H1 (cell line): ENCODE data around the gene LDHB. TPM values are rescaled to one million over a fixed set of nuclear protein-coding genes. Genes with fewer than 3 reads are reported as not detected.

ENCODE experiments used
- CTCF ChIA-PET: fragments of 300-600 bp; sonication (Branson Sonifier 250); formaldehyde crosslinking; loops from one replicate; lab custom pipeline; 2021; ENCODE audit not compliant: partially characterized antibody; lab: Charles Lee
- POLR2A ChIA-PET: fragments of 300-600 bp; sonication (Branson Sonifier 250); formaldehyde crosslinking; loops from one replicate; lab custom pipeline; 2021; ENCODE audit warnings: inconsistent platforms; ENCODE audit not compliant: partially characterized antibody; lab: Charles Lee
- DNase-seq, 2 experiments: peaks; one replicate each; pipeline versions ENCODE4 v3.0.0 to v3.0.0-alpha.2; 2010 to 2022; ENCODE audit warnings: low spot score in 2 of 2, low read depth in 1 of 2, mixed read lengths in 1 of 2
- FAIRE-seq: peaks from 2 replicates; lab custom pipeline; 2011; peaks lifted over from hg19 to GRCh38; lab: Jason Lieb, UNC
- H2AFZ ChIP-seq: 2 replicates; pipeline ENCODE4 v1.8.1; 2012; ENCODE audit warnings: low read length, inconsistent platforms
- H2AK5ac ChIP-seq: 2 replicates; pipeline ENCODE4 v1.6.1; 2013; ENCODE audit warnings: low read depth, low read length
- H2BK120ac ChIP-seq: replicated peaks from 2 replicates; pipeline ENCODE3; 2013; ENCODE audit warnings: low read depth, low read length, inconsistent platforms
- H2BK12ac ChIP-seq: 2 replicates; pipeline ENCODE4 v1.6.1; 2013; ENCODE audit warnings: low read depth, low read length
- H2BK15ac ChIP-seq: 2 replicates; pipeline ENCODE4 v1.6.1; 2013; ENCODE audit warnings: low read length
- H2BK20ac ChIP-seq: 2 replicates; pipeline ENCODE4 v1.6.1; 2013; ENCODE audit warnings: low read length
- H2BK5ac ChIP-seq: 2 replicates; pipeline ENCODE4 v1.6.1; 2013; ENCODE audit warnings: low read depth, low read length
- H3K14ac ChIP-seq: 2 replicates; pipeline ENCODE4 v1.6.1; 2013; ENCODE audit warnings: inconsistent platforms; ENCODE audit not compliant: insufficient read length
- H3K18ac ChIP-seq: 2 replicates; pipeline ENCODE4 v1.6.1; 2013; ENCODE audit warnings: low read length; ENCODE audit errors: extremely low read depth
- H3K23ac ChIP-seq: 2 replicates; pipeline ENCODE4 v1.6.1; 2013; ENCODE audit warnings: inconsistent platforms; ENCODE audit not compliant: insufficient read length
- H3K23me2 ChIP-seq: 2 replicates; pipeline ENCODE4 v1.6.1; 2013; ENCODE audit warnings: low read depth, low read length
- H3K27ac ChIP-seq: 2 replicates; pipeline ENCODE4 v1.6.1; 2011; ENCODE audit warnings: low read depth, low read length, inconsistent platforms
- H3K27me3 ChIP-seq, 4 experiments: replicated peaks in 1 of 4; 1 replicate in 1 of 4; 2 replicates in 3 of 4; pipeline versions ENCODE4 v1.6.1 to v1.8.1; 2011 to 2013; ENCODE audit warnings: low read length in 3 of 4, mild to moderate bottlenecking in 3 of 4, inconsistent platforms in 2 of 4, mixed read lengths in 2 of 4, moderate library complexity in 1 of 4; ENCODE audit not compliant: control insufficient read depth in 3 of 4, insufficient read depth in 3 of 4; ENCODE audit errors: extremely low read depth in 1 of 4
- H3K36me3 ChIP-seq, 4 experiments: 2 replicates each; pipeline versions ENCODE4 v1.6.1 to v1.8.1; 2011 to 2013; ENCODE audit warnings: mild to moderate bottlenecking in 4 of 4, low read length in 3 of 4, moderate library complexity in 2 of 4, control low read depth in 1 of 4, inconsistent platforms in 1 of 4; ENCODE audit not compliant: insufficient read depth in 4 of 4, control insufficient read depth in 2 of 4
- H3K4ac ChIP-seq: replicated peaks from 2 replicates; pipeline ENCODE3; 2013; ENCODE audit warnings: low read length, low read depth, mixed read lengths, inconsistent platforms; ENCODE audit not compliant: insufficient read length
- H3K4me1 ChIP-seq, 4 experiments: replicated peaks in 1 of 4; 1 replicate in 1 of 4; 2 replicates in 3 of 4; pipeline versions ENCODE4 v1.6.1 to v1.8.1; 2011 to 2013; ENCODE audit warnings: low read length in 3 of 4, inconsistent platforms in 2 of 4, mixed read lengths in 1 of 4; ENCODE audit not compliant: insufficient read depth in 4 of 4, control insufficient read depth in 3 of 4
- H3K4me2 ChIP-seq, 2 experiments: 2 replicates each; pipeline versions ENCODE4 v1.6.1 to v1.8.1; 2011 to 2013; ENCODE audit warnings: low read depth in 2 of 2, low read length in 2 of 2, control low read depth in 1 of 2, inconsistent platforms in 1 of 2, mild to moderate bottlenecking in 1 of 2; ENCODE audit not compliant: insufficient read depth in 1 of 2
- H3K4me3 ChIP-seq, 4 experiments: fragments of 200-600, 300-600 bp in 1 of 4; sonication (generic), shearing (Covaris generic), sonication (Bioruptor Twin) in 1 of 4; 2 replicates each; pipeline versions ENCODE4 v1.5.1 to v1.8.1; 2011 to 2016; ENCODE audit warnings: low read length in 4 of 4, low read depth in 3 of 4, control low read depth in 2 of 4, inconsistent platforms in 2 of 4, mild to moderate bottlenecking in 2 of 4, mixed read lengths in 1 of 4, moderate library complexity in 1 of 4; ENCODE audit not compliant: insufficient read depth in 2 of 4; ENCODE audit errors: extremely low read depth in 1 of 4
- H3K56ac ChIP-seq: replicated peaks from 2 replicates; pipeline ENCODE3; 2013; ENCODE audit warnings: low read depth, mild to moderate bottlenecking, mixed read lengths, low read length, inconsistent platforms; ENCODE audit not compliant: insufficient read length
- H3K79me1 ChIP-seq: 2 replicates; pipeline ENCODE4 v1.6.1; 2013; ENCODE audit warnings: low read depth, low read length, control low read depth
- H3K79me2 ChIP-seq, 2 experiments: 2 replicates each; pipeline versions ENCODE4 v1.6.1 to v1.8.1; 2012 to 2013; ENCODE audit warnings: low read length in 2 of 2, mild to moderate bottlenecking in 2 of 2, inconsistent platforms in 1 of 2; ENCODE audit not compliant: insufficient read depth in 2 of 2, control insufficient read depth in 1 of 2
- H3K9ac ChIP-seq, 4 experiments: replicated peaks in 1 of 4; 1 replicate in 1 of 4; 2 replicates in 3 of 4; pipeline versions ENCODE4 v1.6.1 to v1.8.1; 2011 to 2013; ENCODE audit warnings: low read depth in 3 of 4, low read length in 3 of 4, control low read depth in 2 of 4, mild to moderate bottlenecking in 2 of 4, moderate library complexity in 2 of 4, inconsistent platforms in 1 of 4; ENCODE audit errors: extremely low read depth in 1 of 4
- H3K9me3 ChIP-seq, 2 experiments: 2 replicates each; pipeline versions ENCODE4 v1.6.1 to v1.8.1; 2012 to 2013; ENCODE audit warnings: mild to moderate bottlenecking in 2 of 2, moderate library complexity in 2 of 2, control low read depth in 1 of 2, inconsistent platforms in 1 of 2, low read depth in 1 of 2, low read length in 1 of 2, mixed read lengths in 1 of 2; ENCODE audit not compliant: insufficient read depth in 2 of 2
- H4K20me1 ChIP-seq, 2 experiments: replicated peaks in 1 of 2; 2 replicates each; pipeline versions ENCODE3 to v1.8.1; 2011 to 2013; ENCODE audit warnings: inconsistent platforms in 2 of 2, low read length in 2 of 2, mild to moderate bottlenecking in 1 of 2; ENCODE audit not compliant: insufficient read depth in 2 of 2, control insufficient read depth in 1 of 2
- H4K5ac ChIP-seq: 2 replicates; pipeline ENCODE4 v1.6.1; 2013; ENCODE audit warnings: low read length, low read depth, mixed read lengths, inconsistent platforms; ENCODE audit not compliant: insufficient read length
- H4K8ac ChIP-seq: 2 replicates; pipeline ENCODE4 v1.8.0; 2013; ENCODE audit warnings: mild to moderate bottlenecking, moderate library complexity, low read length, inconsistent platforms; ENCODE audit not compliant: insufficient read depth; ENCODE audit errors: extremely low read depth
- H4K91ac ChIP-seq: replicated peaks from 2 replicates; pipeline ENCODE3; 2013; ENCODE audit warnings: low read length, mixed read lengths, inconsistent platforms; ENCODE audit not compliant: insufficient read length
- BCL11A ChIP-seq, 2 experiments: IDR thresholded peaks; one replicate each; pipeline ENCODE4 v1.6.1; 2011; ENCODE audit warnings: low read depth in 2 of 2, low read length in 2 of 2, mild to moderate bottlenecking in 2 of 2
- CBX5 ChIP-seq: fragments of 300-800, 300-1000 bp; sonication (generic); IDR thresholded peaks from 2 replicates; pipeline ENCODE4 v1.7.1; 2016; ENCODE audit warnings: antibody characterized with exemption, low read length, low read depth
- CHD2 ChIP-seq: IDR thresholded peaks from 2 replicates; pipeline ENCODE4 v1.6.1; 2012; ENCODE audit warnings: low read length, improper control_type of control experiment
- EZH2 ChIP-seq: fragments of 200-600 bp; sonication (generic); IDR thresholded peaks from 2 replicates; pipeline ENCODE4 v1.7.1; 2012; ENCODE audit warnings: low read depth, mild to moderate bottlenecking, moderate library complexity, low read length, inconsistent platforms; ENCODE audit not compliant: severe bottlenecking
- HDAC2 ChIP-seq, 2 experiments: fragments of 300-600 bp in 1 of 2; sonication (generic) in 1 of 2; IDR thresholded peaks; 2 replicates each; pipeline ENCODE4 v1.6.1; 2011 to 2012; ENCODE audit warnings: low read depth in 2 of 2, low read length in 2 of 2, mild to moderate bottlenecking in 2 of 2, moderate library complexity in 2 of 2, borderline replicate concordance in 1 of 2, inconsistent platforms in 1 of 2
- JUND ChIP-seq: IDR thresholded peaks from 2 replicates; pipeline ENCODE4 v1.6.1; 2011; ENCODE audit warnings: mild to moderate bottlenecking, improper control_type of control experiment, low read length
- MAFK ChIP-seq: IDR thresholded peaks from 2 replicates; pipeline ENCODE4 v1.6.1; 2012; ENCODE audit warnings: low read depth, mild to moderate bottlenecking, improper control_type of control experiment, low read length
- SAP30 ChIP-seq: fragments of 300-600 bp; sonication (generic); IDR thresholded peaks from 2 replicates; pipeline ENCODE4 v1.7.1; 2012; ENCODE audit warnings: low read length, moderate library complexity, mild to moderate bottlenecking, inconsistent platforms; ENCODE audit not compliant: insufficient read depth, insufficient replicate concordance
- TAF1 ChIP-seq: IDR thresholded peaks from 2 replicates; pipeline ENCODE4 v1.6.1; 2011; ENCODE audit warnings: mild to moderate bottlenecking, low read depth, low read length
- TAF7 ChIP-seq: optimal IDR thresholded peaks from 2 replicates; pipeline ENCODE3; 2011; ENCODE audit warnings: low read depth, mild to moderate bottlenecking, inconsistent platforms, low read length, moderate library complexity, borderline replicate concordance
- WGBS, 2 experiments: shearing (Covaris generic) in 1 of 2; methylation state at CpG; one replicate each; pipeline versions ENCODE4 v1.1.6 to v1.1.7; 2013 to 2015; ENCODE audit warnings: low lambda C conversion rate in 2 of 2, mixed read lengths in 2 of 2, inconsistent platforms in 1 of 2, low coverage in 1 of 2, missing lambda C conversion rate in 1 of 2; ENCODE audit not compliant: insufficient replicate concordance in 2 of 2, insufficient coverage in 1 of 2, insufficient read length in 1 of 2; ENCODE audit errors: extremely low coverage in 1 of 2, missing lambda C conversion rate in 1 of 2; 5-methylcytosine and 5-hydroxymethylcytosine counted together
- polyA plus RNA-seq, 7 experiments: library from polyadenylated mRNA; depleted of rRNA in 3 of 7; stranded (reverse) in 5 of 7; unstranded in 2 of 7; fragments of >200 nt in 5 of 7; fragments of 200-250 nt in 2 of 7; gene quantifications; 1 replicate in 5 of 7; 2 replicates in 1 of 7; 4 replicates in 1 of 7; pipeline versions ENCODE4 v1.2.1 to v1.2.3, GENCODE V29; 2011 to 2013; ENCODE audit warnings: missing spikeins in 2 of 7, mixed read lengths in 2 of 7
- total RNA-seq: library from RNA; stranded (reverse); fragmentation: NEBNext Ultra II Directional; extraction: Animal tissue kit (Norgen Biotek cat#: 25700); gene quantifications from 2 replicates; pipeline ENCODE4 v1.2.1, GENCODE V29; 2021
- TF ChIP-seq, protein P1 (sequence below): IDR thresholded peaks from 2 replicates; pipeline ENCODE4 v1.6.1; 2011; ENCODE audit warnings: low read length, improper control_type of control experiment
- TF ChIP-seq, protein P2 (sequence below): IDR thresholded peaks from 2 replicates; pipeline ENCODE4 v1.6.1; 2012; ENCODE audit warnings: inconsistent platforms

Gene LDHB
- total and polyA plus RNA-seq, 2 of the 8 experiments (the other 6 are each of a cell fraction or from before 2014, with no cell fraction given), result 1,177 to 1,781 TPM

DNA sequence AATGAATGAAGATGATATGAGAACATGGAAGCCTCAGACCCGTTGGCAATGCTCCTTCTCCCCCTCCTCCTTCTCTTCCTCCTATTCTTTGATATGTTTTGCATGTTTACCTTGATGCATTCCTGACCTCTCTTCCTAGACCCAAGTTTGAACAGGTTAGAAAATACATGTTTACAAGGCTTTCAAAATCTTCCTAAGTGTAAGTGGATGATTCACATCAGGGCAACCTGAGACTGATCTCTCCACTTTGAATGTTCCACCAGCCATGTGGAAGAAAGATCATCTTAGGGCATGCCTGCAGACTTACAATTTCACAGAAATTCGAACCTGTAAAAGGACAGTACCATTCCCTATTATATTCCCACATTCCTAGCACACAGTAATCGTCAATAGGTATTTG lies 18.0 kb upstream of the LDHB start:
- no peak overlapping the region for H2BK12ac ChIP-seq
- no peaks in the 10 kb centered on the region for H3K4me1 ChIP-seq
- H4K20me1 ChIP-seq, result no peaks in the 10 kb centered on the region
- H4K8ac ChIP-seq, result no peak overlapping the region
- H3K27me3 ChIP-seq, result no peaks in the 10 kb centered on the region
- H3K56ac ChIP-seq, result no peak overlapping the region
- H3K18ac ChIP-seq, result no peak overlapping the region
- H3K23me2 ChIP-seq, result no peaks in the 10 kb centered on the region
- H3K23ac ChIP-seq, result no peak overlapping the region
- H3K4ac ChIP-seq, result no peak overlapping the region
- H3K4me3 ChIP-seq, result no peak overlapping the region
- FAIRE-seq, result no peak
- no peak overlapping the region for H2AK5ac ChIP-seq
- no peak overlapping the region for H2BK20ac ChIP-seq
- WGBS, 2 experiments, result 85% methylated on average over 3 of the region's 3 CpGs; no CpG with 5 or more reads in 1 of the 2 experiments
- H3K36me3 ChIP-seq, result no peaks in the 10 kb centered on the region
- no peak overlapping the region for H2AFZ ChIP-seq
- H3K4me2 ChIP-seq, result no peak overlapping the region
- no peak for DNase-seq
- no peak overlapping the region for H3K27ac ChIP-seq
- H2BK5ac ChIP-seq, result no peak overlapping the region
- POLR2A ChIA-PET, result interaction anchor here (0.8 to 3.7 kb wide), 3 partner anchors 18 to 23 kb away, joined by 4 to 19 read pairs (median 5); partner anchors contain the start of gene LDHB
- no peaks in the 10 kb centered on the region for H3K9me3 ChIP-seq
- H3K9ac ChIP-seq, result no peak overlapping the region
- H4K5ac ChIP-seq, result no peak overlapping the region
- no peak overlapping the region for H3K14ac ChIP-seq
- H2BK15ac ChIP-seq, result no peak overlapping the region
- CTCF ChIA-PET, result interaction anchor here (0.6 to 1.5 kb wide), 3 partner anchors 9 to 24 kb away, joined by 3 read pairs; no protein-coding TSS in a partner anchor
- no peaks in the 10 kb centered on the region for H3K79me2 ChIP-seq
- H2BK120ac ChIP-seq, result no peak overlapping the region
- H4K91ac ChIP-seq, result no peak overlapping the region
- H3K79me1 ChIP-seq, result no peaks in the 10 kb centered on the region; the same call in 1 of the 2 replicates
- no peak for TF ChIP-seq HDAC2 (IDR thresholded peaks at IDR 0.05; ENCODE audit: borderline replicate concordance in 1 of 2, low read depth in 2 of 2, low read length in 2 of 2)
- no peak for TF ChIP-seq JUND
- TF ChIP-seq SAP30, result no peak
- TF ChIP-seq, protein P1, sequence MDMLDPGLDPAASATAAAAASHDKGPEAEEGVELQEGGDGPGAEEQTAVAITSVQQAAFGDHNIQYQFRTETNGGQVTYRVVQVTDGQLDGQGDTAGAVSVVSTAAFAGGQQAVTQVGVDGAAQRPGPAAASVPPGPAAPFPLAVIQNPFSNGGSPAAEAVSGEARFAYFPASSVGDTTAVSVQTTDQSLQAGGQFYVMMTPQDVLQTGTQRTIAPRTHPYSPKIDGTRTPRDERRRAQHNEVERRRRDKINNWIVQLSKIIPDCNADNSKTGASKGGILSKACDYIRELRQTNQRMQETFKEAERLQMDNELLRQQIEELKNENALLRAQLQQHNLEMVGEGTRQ, result no peak
- TF ChIP-seq TAF1, result no peak
- TF ChIP-seq CHD2, result no peak
- TF ChIP-seq CBX5, result no peak
- no peak for TF ChIP-seq BCL11A (IDR thresholded peaks at IDR 0.05; ENCODE audit: low read depth in 2 of 2, low read length in 2 of 2)
- TF ChIP-seq, protein P2, sequence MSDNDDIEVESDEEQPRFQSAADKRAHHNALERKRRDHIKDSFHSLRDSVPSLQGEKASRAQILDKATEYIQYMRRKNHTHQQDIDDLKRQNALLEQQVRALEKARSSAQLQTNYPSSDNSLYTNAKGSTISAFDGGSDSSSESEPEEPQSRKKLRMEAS, result no peak
- TF ChIP-seq EZH2, result no peak
- TF ChIP-seq MAFK, result no peak
- no peak for TF ChIP-seq TAF7
